Kidney epithelial cell (primary cell): ENCODE measurements around the gene ZNF750. TPM values are rescaled to one million over a fixed set of nuclear protein-coding genes. Genes with fewer than 3 reads are reported as not detected.

Experiments
- DNase-seq: peaks from one replicate; pipeline ENCODE4 v3.0.0-alpha.2; 2010; ENCODE audit warnings: low read depth
- H3K27me3 ChIP-seq: 2 replicates; pipeline ENCODE4 v1.6.0; 2011; ENCODE audit warnings: low read length; ENCODE audit not compliant: control insufficient read depth, insufficient read depth
- H3K36me3 ChIP-seq: 2 replicates; pipeline ENCODE4 v1.5.1; 2011; ENCODE audit warnings: low read length; ENCODE audit not compliant: control insufficient read depth, insufficient read depth
- H3K4me3 ChIP-seq: 2 replicates; pipeline ENCODE4 v1.5.1; 2011; ENCODE audit warnings: low read depth, mild to moderate bottlenecking, control low read depth, low read length
- CTCF ChIP-seq: IDR thresholded peaks from 2 replicates; pipeline ENCODE4 v1.5.1; 2011; ENCODE audit warnings: mild to moderate bottlenecking, moderate library complexity, low read length, control low read depth, inconsistent platforms; ENCODE audit not compliant: insufficient read depth, poor library complexity, severe bottlenecking
- total RNA-seq: library from RNA; depleted of rRNA; stranded (reverse); fragments of >200 nt; gene quantifications from 2 replicates; pipeline ENCODE4 v1.2.3, GENCODE V29; 2015

Gene ZNF750
- total RNA-seq, 1 donor from 2014 or later, result 0.84 TPM

- H3K27me3 ChIP-seq, result no peaks in the 10 kb centered on the region
- DNase-seq, result no peak
- no peak for TF ChIP-seq CTCF
- H3K36me3 ChIP-seq, result no peaks in the 10 kb centered on the region
- H3K4me3 ChIP-seq, result no peak overlapping the region
These were observed 3.9 kb downstream of the ZNF750 start for GRCh38 chr17:82835766-82836512.

- Histone ChIP-seq H3K27me3 (no peaks in the 10 kb centered on the region), H3K36me3 (no peaks in the 10 kb centered on the region), H3K4me3 (no peak overlapping the region)
- no peak for TF ChIP-seq CTCF
- no peak for DNase-seq
These were observed 4.7 kb downstream of the ZNF750 start for GRCh38 chr17:82835122-82835521.

GRCh38 chr17:82832881-82833475, 6.8 kb downstream of the ZNF750 start:
- DNase-seq, result no peak
- H3K4me3 ChIP-seq, result no peak overlapping the region
- no peaks in the 10 kb centered on the region for H3K36me3 ChIP-seq
- no peaks in the 10 kb centered on the region for H3K27me3 ChIP-seq
- no peak for TF ChIP-seq CTCF

- TF ChIP-seq CTCF, result no peak
These were observed 7.4 kb downstream of the ZNF750 start for GRCh38 chr17:82832411-82832810.

GRCh38 chr17:82831818-82832200, 8.0 kb downstream of the ZNF750 start:
- Histone ChIP-seq H3K27me3 (no peaks in the 10 kb centered on the region), H3K36me3 (no peaks in the 10 kb centered on the region), H3K4me3 (no peak overlapping the region)
- no peak for DNase-seq
- TF ChIP-seq CTCF, result no peak

More at GRCh38 chr17:82832411-82832810, 7.4 kb downstream of the ZNF750 start:
- Histone ChIP-seq H3K36me3 (no peaks in the 10 kb centered on the region), H3K27me3 (no peaks in the 10 kb centered on the region), H3K4me3 (no peak overlapping the region)
- no peak for DNase-seq
